IMR-90 (cell line): ENCODE measurements around the gene AIFM2. TPM values are rescaled to one million over a fixed set of nuclear protein-coding genes. Genes with fewer than 3 reads are reported as not detected.

Experiments
- ATAC-seq: fragments of 200-7000 bp; cut with Tn5 transposase; 2 replicates; pipeline ENCODE4 v1.9.1; 2020; ENCODE audit warnings: low read depth, mild to moderate bottlenecking, moderate library complexity
- BruUV-seq: library from RNA; stranded (reverse); fragments of 400-500 nt; replicated peaks from 2 replicates; lab custom pipeline; 2021; lab: Mats Ljungman, UMichigan
- CTCF ChIA-PET: fragments of 300-600 bp; formaldehyde crosslinking; extraction: SDS; loops from one replicate; lab custom pipeline; 2021; ENCODE audit warnings: antibody characterized with exemption; lab: Yijun Ruan, JAX
- POLR2A ChIA-PET: fragments of 300-600 bp; sonication (Branson Sonifier 250); formaldehyde crosslinking; loops from one replicate; lab custom pipeline; 2022; ENCODE audit warnings: antibody characterized with exemption; ENCODE audit not compliant: unreplicated experiment; lab: Charles Lee
- DNase-seq: peaks from one replicate; pipeline ENCODE4 v3.0.0; 2013
- H2AFZ ChIP-seq: replicated peaks from 2 replicates; pipeline ENCODE3; 2013; ENCODE audit warnings: low read length, mild to moderate bottlenecking; ENCODE audit not compliant: poor library complexity
- H2AK5ac ChIP-seq: 2 replicates; pipeline ENCODE4 v1.6.1; 2013; ENCODE audit warnings: low read depth, low read length, inconsistent platforms
- H2AK9ac ChIP-seq: replicated peaks from 2 replicates; pipeline ENCODE3; 2013; ENCODE audit warnings: mild to moderate bottlenecking, low read depth, low read length, moderate library complexity; ENCODE audit not compliant: poor library complexity
- H2BK120ac ChIP-seq: 2 replicates; pipeline ENCODE4 v1.6.1; 2013; ENCODE audit warnings: low read depth, low read length, inconsistent platforms
- H2BK15ac ChIP-seq: 3 replicates; pipeline ENCODE4 v1.6.1; 2013; ENCODE audit warnings: low read depth, low read length, inconsistent platforms
- H2BK20ac ChIP-seq: 2 replicates; pipeline ENCODE4 v1.6.1; 2013; ENCODE audit warnings: low read depth, mild to moderate bottlenecking, inconsistent platforms, low read length, moderate library complexity
- H2BK5ac ChIP-seq: 2 replicates; pipeline ENCODE4 v1.6.1; 2013; ENCODE audit warnings: mild to moderate bottlenecking, low read depth, low read length, inconsistent platforms; ENCODE audit not compliant: poor library complexity, severe bottlenecking
- H3K14ac ChIP-seq: replicated peaks from 2 replicates; pipeline ENCODE4 v1.6.1; 2013; ENCODE audit warnings: low read depth, low read length, inconsistent platforms
- H3K18ac ChIP-seq: 2 replicates; pipeline ENCODE4 v1.6.1; 2013; ENCODE audit warnings: low read depth, low read length, control low read depth
- H3K23ac ChIP-seq: 2 replicates; pipeline ENCODE4 v1.6.1; 2013; ENCODE audit warnings: low read depth, low read length, inconsistent platforms
- H3K27ac ChIP-seq: 2 replicates; pipeline ENCODE4 v1.5.1; 2013; ENCODE audit warnings: mild to moderate bottlenecking, control low read depth, low read length; ENCODE audit not compliant: insufficient read depth
- H3K27me3 ChIP-seq: 2 replicates; pipeline ENCODE4 v1.6.1; 2013; ENCODE audit warnings: low read length; ENCODE audit not compliant: control insufficient read depth, insufficient read depth
- H3K36me3 ChIP-seq: 2 replicates; pipeline ENCODE4 v1.6.1; 2013; ENCODE audit warnings: low read length, mixed read lengths; ENCODE audit not compliant: control insufficient read depth, insufficient read depth
- H3K4ac ChIP-seq: 2 replicates; pipeline ENCODE4 v1.6.1; 2013; ENCODE audit warnings: low read depth, low read length, inconsistent platforms
- H3K4me1 ChIP-seq: 2 replicates; pipeline ENCODE4 v1.6.1; 2013; ENCODE audit warnings: low read length, mixed read lengths; ENCODE audit not compliant: control insufficient read depth, insufficient read depth
- H3K4me2 ChIP-seq: 2 replicates; pipeline ENCODE4 v1.6.1; 2013; ENCODE audit warnings: low read depth, mild to moderate bottlenecking, control low read depth, low read length, moderate library complexity
- H3K4me3 ChIP-seq: 2 replicates; pipeline ENCODE4 v1.5.1; 2013; ENCODE audit warnings: low read depth, mild to moderate bottlenecking, control low read depth, low read length, moderate library complexity; ENCODE audit not compliant: insufficient read depth
- H3K56ac ChIP-seq: 2 replicates; pipeline ENCODE4 v1.6.1; 2013; ENCODE audit warnings: low read length, inconsistent platforms; ENCODE audit not compliant: insufficient read depth; ENCODE audit errors: extremely low read depth
- H3K79me1 ChIP-seq, 2 experiments: 2 replicates each; pipeline ENCODE4 v1.6.1; 2013; ENCODE audit warnings: low read length in 2 of 2, inconsistent platforms in 1 of 2, low read depth in 1 of 2
- H3K9ac ChIP-seq: 2 replicates; pipeline ENCODE4 v1.6.1; 2013; ENCODE audit warnings: low read depth, low read length, control low read depth
- H3K9me1 ChIP-seq: 2 replicates; pipeline ENCODE4 v1.6.1; 2013; ENCODE audit warnings: low read length, inconsistent platforms; ENCODE audit not compliant: insufficient read depth
- H3K9me3 ChIP-seq: 2 replicates; pipeline ENCODE4 v1.6.1; 2013; ENCODE audit warnings: low read length; ENCODE audit not compliant: control insufficient read depth, insufficient read depth
- H4K20me1 ChIP-seq: 2 replicates; pipeline ENCODE4 v1.6.1; 2013; ENCODE audit warnings: low read length, inconsistent platforms; ENCODE audit not compliant: insufficient read depth
- H4K5ac ChIP-seq: 2 replicates; pipeline ENCODE4 v1.6.1; 2013; ENCODE audit warnings: mild to moderate bottlenecking, low read depth, low read length, control low read depth
- H4K8ac ChIP-seq, 2 experiments: 2 replicates each; pipeline ENCODE4 v1.6.1; 2013; ENCODE audit warnings: low read depth in 2 of 2, low read length in 2 of 2, control low read depth in 1 of 2, inconsistent platforms in 1 of 2
- H4K91ac ChIP-seq: 2 replicates; pipeline ENCODE4 v1.6.1; 2013; ENCODE audit warnings: low read depth, low read length, inconsistent platforms; ENCODE audit not compliant: insufficient read depth
- BHLHE40 ChIP-seq: fragments of 150-350 bp; IDR thresholded peaks from 2 replicates; pipeline ENCODE4 v1.6.1; 2016; ENCODE audit warnings: mild to moderate bottlenecking, low read depth, low read length
- CEBPB ChIP-seq: IDR thresholded peaks from 2 replicates; pipeline ENCODE4 v1.6.1; 2012; ENCODE audit warnings: low read depth, low read length, improper control_type of control experiment
- CHD1 ChIP-seq: IDR thresholded peaks from 2 replicates; pipeline ENCODE4 v1.6.1; 2012; ENCODE audit warnings: low read depth, low read length, improper control_type of control experiment
- FOS ChIP-seq: fragments of 150-350 bp; IDR thresholded peaks from 2 replicates; pipeline ENCODE4 v1.6.1; 2016; ENCODE audit warnings: low read depth, low read length
- POLR2A ChIP-seq: IDR thresholded peaks from 2 replicates; pipeline ENCODE4 v1.6.1; 2012; ENCODE audit warnings: mild to moderate bottlenecking, low read depth, low read length
- RAD21 ChIP-seq: IDR thresholded peaks from 2 replicates; pipeline ENCODE4 v1.6.1; 2012; ENCODE audit warnings: low read length, improper control_type of control experiment
- RFX5 ChIP-seq: IDR thresholded peaks from 2 replicates; pipeline ENCODE4 v1.8.0; 2012; ENCODE audit warnings: low read depth, mild to moderate bottlenecking, low read length, moderate library complexity
- SMC3 ChIP-seq: fragments of 150-350 bp; IDR thresholded peaks from 2 replicates; pipeline ENCODE4 v1.6.1; 2016; ENCODE audit warnings: low read depth, mild to moderate bottlenecking, antibody characterized with exemption, low read length, moderate library complexity
- WGBS, 2 experiments: methylation state at CpG; one replicate each; pipeline versions ENCODE4 v1.1.5 to v1.1.7; 2013; ENCODE audit warnings: missing lambda C conversion rate in 2 of 2; ENCODE audit not compliant: insufficient read length in 1 of 2; ENCODE audit errors: extremely low coverage in 2 of 2; 5-methylcytosine and 5-hydroxymethylcytosine counted together
- dilution Hi-C: fragments of 300-500 bp; cut with HindIII; formaldehyde crosslinking; loops from one replicate; pipeline ENCODE4 v1.14.3; 2018; ENCODE audit warnings: low sequenced_read_pairs; ENCODE audit not compliant: unreplicated experiment
- in situ Hi-C: fragments of 300-500 bp; cut with MboI; formaldehyde crosslinking; loops from 3 replicates; pipeline ENCODE4 v1.14.3; 2019; ENCODE audit warnings: low sequenced_read_pairs, inconsistent platforms, mixed read lengths
- intact Hi-C: fragments of 100-400 bp; cut with micrococcal nuclease; formaldehyde crosslinking; loops from 2 replicates; pipeline ENCODE4 v1.10.0; 2022
- polyA plus RNA-seq, 3 experiments: library from polyadenylated mRNA; depleted of rRNA; stranded (reverse); fragments of >200 nt; gene quantifications; 2 replicates each; pipeline ENCODE4 v1.2.3, GENCODE V29; 2012; ENCODE audit warnings: low replicate concordance in 1 of 3
- total RNA-seq: library from RNA; depleted of rRNA; stranded (reverse); fragments of >200 nt; gene quantifications from 2 replicates; pipeline ENCODE4 v1.2.3, GENCODE V29; 2012
- TF ChIP-seq, protein P1 (sequence below): fragments of 150-350 bp; IDR thresholded peaks from 2 replicates; pipeline ENCODE4 v1.6.1; 2016; ENCODE audit warnings: low read depth, mild to moderate bottlenecking, low read length, moderate library complexity, borderline replicate concordance
- TF ChIP-seq, protein P2 (sequence below): fragments of 150-350 bp; IDR thresholded peaks from 2 replicates; pipeline ENCODE4 v1.6.1; 2017; ENCODE audit warnings: mild to moderate bottlenecking, antibody characterized with exemption, low read length, low read depth

The AIFM2 gene
- total and polyA plus RNA-seq, 2 of the 4 experiments (the other 2 are of a cell fraction) = 2.0 to 4.6 TPM

GRCh38 chr10:70144372-70145110, 11.9 kb upstream of the AIFM2 start (continued):
- TF ChIP-seq BHLHE40 (no peak), CHD1 (no peak)

DNA sequence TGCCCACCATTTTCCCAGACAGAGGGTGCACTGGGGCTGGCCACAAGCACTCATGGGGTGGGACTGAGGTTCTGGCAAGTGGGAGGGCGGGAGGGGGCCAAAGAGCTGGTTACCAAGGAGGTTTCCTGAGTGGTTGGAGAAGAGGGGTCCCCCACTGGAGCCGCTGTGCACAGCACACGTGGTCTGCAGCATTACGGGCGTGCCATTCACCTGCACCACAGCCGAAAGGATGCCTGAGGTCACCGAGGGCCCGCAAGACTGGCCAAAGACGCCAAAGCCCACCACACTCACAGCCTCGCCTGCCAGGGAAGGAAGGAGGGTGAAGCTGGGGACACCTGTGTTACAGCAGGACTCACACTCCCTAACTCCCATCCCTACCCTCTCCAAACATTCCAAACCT, 9.9 kb upstream of the AIFM2 start:
- no peak overlapping the region for H2BK15ac ChIP-seq
- H3K9me1 ChIP-seq = peaks cover 13% of the 10 kb centered on the region; the same call in 1 of the 2 replicates
- ATAC-seq = no peak
- H3K36me3 ChIP-seq = peaks cover 13% of the 10 kb centered on the region
- in situ Hi-C loops (no loop called here), intact Hi-C loops (loop anchor here (10.0 kb wide), 2 partner anchors 168 to 338 kb away; partner anchors contain the start of gene COL13A1), dilution Hi-C loops (no loop called here)
- no peak overlapping the region for H3K4me2 ChIP-seq
- H3K4ac ChIP-seq = no peak overlapping the region
- H4K91ac ChIP-seq = no peak overlapping the region
- peaks cover 27% of the 10 kb centered on the region for H4K20me1 ChIP-seq
- H3K27ac ChIP-seq = no peak overlapping the region
- POLR2A ChIA-PET = no interaction called here
- no peak overlapping the region for H2BK20ac ChIP-seq
- no peak overlapping the region for H4K8ac ChIP-seq
- H3K14ac ChIP-seq = no peak overlapping the region
- no peak overlapping the region for H2BK120ac ChIP-seq
- H3K56ac ChIP-seq = no peak overlapping the region
- CTCF ChIA-PET = no interaction called here
- H3K23ac ChIP-seq = no peak overlapping the region
- no peak overlapping the region for H3K4me3 ChIP-seq
- no peak for DNase-seq
- H2AFZ ChIP-seq = no peak overlapping the region
- H3K79me1 ChIP-seq = peaks cover 27 to 39% of the 10 kb centered on the region in 2 experiments
- H3K27me3 ChIP-seq = no peaks in the 10 kb centered on the region
- no peak overlapping the region for H2BK5ac ChIP-seq
- TF ChIP-seq, protein P1, sequence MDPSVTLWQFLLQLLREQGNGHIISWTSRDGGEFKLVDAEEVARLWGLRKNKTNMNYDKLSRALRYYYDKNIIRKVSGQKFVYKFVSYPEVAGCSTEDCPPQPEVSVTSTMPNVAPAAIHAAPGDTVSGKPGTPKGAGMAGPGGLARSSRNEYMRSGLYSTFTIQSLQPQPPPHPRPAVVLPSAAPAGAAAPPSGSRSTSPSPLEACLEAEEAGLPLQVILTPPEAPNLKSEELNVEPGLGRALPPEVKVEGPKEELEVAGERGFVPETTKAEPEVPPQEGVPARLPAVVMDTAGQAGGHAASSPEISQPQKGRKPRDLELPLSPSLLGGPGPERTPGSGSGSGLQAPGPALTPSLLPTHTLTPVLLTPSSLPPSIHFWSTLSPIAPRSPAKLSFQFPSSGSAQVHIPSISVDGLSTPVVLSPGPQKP = no peak
- no peak for TF ChIP-seq RAD21
- no peak for TF ChIP-seq SMC3
- TF ChIP-seq, protein P2, sequence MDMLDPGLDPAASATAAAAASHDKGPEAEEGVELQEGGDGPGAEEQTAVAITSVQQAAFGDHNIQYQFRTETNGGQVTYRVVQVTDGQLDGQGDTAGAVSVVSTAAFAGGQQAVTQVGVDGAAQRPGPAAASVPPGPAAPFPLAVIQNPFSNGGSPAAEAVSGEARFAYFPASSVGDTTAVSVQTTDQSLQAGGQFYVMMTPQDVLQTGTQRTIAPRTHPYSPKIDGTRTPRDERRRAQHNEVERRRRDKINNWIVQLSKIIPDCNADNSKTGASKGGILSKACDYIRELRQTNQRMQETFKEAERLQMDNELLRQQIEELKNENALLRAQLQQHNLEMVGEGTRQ = no peak
- no peak for TF ChIP-seq POLR2A
- no peak for TF ChIP-seq CEBPB
- no peak for TF ChIP-seq RFX5
- TF ChIP-seq FOS = no peak
- no peak for TF ChIP-seq BHLHE40
- TF ChIP-seq CHD1 = no peak
- WGBS, 2 experiments = 90% methylated on average over 2 of the region's 10 CpGs; no CpG with 5 or more reads in 1 of the 2 experiments
- H2AK9ac ChIP-seq = no peak overlapping the region
- H2AK5ac ChIP-seq = no peak overlapping the region
- H3K4me1 ChIP-seq = peaks cover 10% of the 10 kb centered on the region
- H3K9me3 ChIP-seq = no peaks in the 10 kb centered on the region
- no peak overlapping the region for H3K9ac ChIP-seq
- H4K5ac ChIP-seq = no peak overlapping the region
- BruUV-seq = no TSS peak
- H3K18ac ChIP-seq = no peak overlapping the region
